GM23248 (cell line): ENCODE measurements around the gene RPL21. TPM values are rescaled to one million over a fixed set of nuclear protein-coding genes. Genes with fewer than 3 reads are reported as not detected.

Experiments used
- DNase-seq: peaks from one replicate; pipeline ENCODE4 v3.0.0-alpha.2; 2015
- H2AFZ ChIP-seq: fragments of 200-600 bp; sonication (generic); 2 replicates; pipeline ENCODE4 v1.6.1; 2016; ENCODE audit warnings: antibody characterized with exemption
- H3F3A ChIP-seq: fragments of 200-600 bp; sonication (generic); 2 replicates; pipeline ENCODE4 v1.6.1; 2016; ENCODE audit warnings: mild to moderate bottlenecking, antibody characterized with exemption, mixed run types; ENCODE audit not compliant: insufficient read depth
- H3K27ac ChIP-seq: fragments of 200-600 bp; sonication (generic); 2 replicates; pipeline ENCODE4 v1.5.1; 2016; ENCODE audit warnings: mild to moderate bottlenecking
- H3K27me3 ChIP-seq: fragments of 200-600 bp; sonication (generic); replicated peaks from 2 replicates; pipeline ENCODE4 v1.6.1; 2016; ENCODE audit warnings: mild to moderate bottlenecking; ENCODE audit not compliant: insufficient read depth
- H3K36me3 ChIP-seq: fragments of 200-600 bp; sonication (generic); 2 replicates; pipeline ENCODE4 v1.6.1; 2016; ENCODE audit warnings: low read depth, mild to moderate bottlenecking
- H3K4me1 ChIP-seq: fragments of 200-600 bp; sonication (generic); 2 replicates; pipeline ENCODE4 v1.6.1; 2016; ENCODE audit warnings: mild to moderate bottlenecking; ENCODE audit not compliant: insufficient read depth
- H3K4me2 ChIP-seq: fragments of 200-600 bp; sonication (generic); one replicate; pipeline ENCODE4 v1.6.1; 2016; ENCODE audit warnings: mild to moderate bottlenecking; ENCODE audit not compliant: unreplicated experiment
- H3K4me3 ChIP-seq: fragments of 200-600 bp; sonication (generic); 2 replicates; pipeline ENCODE4 v1.5.1; 2016; ENCODE audit warnings: mild to moderate bottlenecking
- H3K79me2 ChIP-seq: fragments of 200-600 bp; sonication (generic); 2 replicates; pipeline ENCODE4 v1.6.1; 2016; ENCODE audit warnings: mild to moderate bottlenecking; ENCODE audit not compliant: insufficient read depth
- H3K9ac ChIP-seq: fragments of 200-600 bp; sonication (generic); 2 replicates; pipeline ENCODE4 v1.6.1; 2016; ENCODE audit warnings: mild to moderate bottlenecking
- H3K9me2 ChIP-seq: fragments of 200-600 bp; sonication (generic); 2 replicates; pipeline ENCODE4 v1.6.1; 2016; ENCODE audit warnings: mixed run types, mild to moderate bottlenecking, moderate library complexity; ENCODE audit not compliant: insufficient read depth
- H3K9me3 ChIP-seq: fragments of 200-600 bp; sonication (generic); one replicate; pipeline ENCODE4 v1.6.1; 2017; ENCODE audit warnings: low read depth
- H4K20me1 ChIP-seq: fragments of 200-600 bp; sonication (generic); 2 replicates; pipeline ENCODE4 v1.6.0; 2016; ENCODE audit not compliant: insufficient read depth
- EZH2 ChIP-seq: fragments of 200-600 bp; sonication (generic); IDR thresholded peaks from 2 replicates; pipeline ENCODE4 v1.6.1; 2018; ENCODE audit warnings: antibody characterized with exemption, mild to moderate bottlenecking; ENCODE audit not compliant: insufficient read depth, poor library complexity, severe bottlenecking
- EZH2phosphoT487 ChIP-seq: fragments of 200-600 bp; sonication (generic); IDR thresholded peaks from 2 replicates; pipeline ENCODE4 v1.6.1; 2018; ENCODE audit warnings: antibody characterized with exemption, moderate library complexity, mild to moderate bottlenecking, low read depth; ENCODE audit not compliant: insufficient read depth
- whole genome bisulfite sequencing, 2 experiments: methylation state at CpG; one replicate each; pipeline ENCODE4 v1.1.6; 2015 to 2017; ENCODE audit warnings: low lambda C conversion rate in 2 of 2, low coverage in 1 of 2; ENCODE audit errors: missing lambda C conversion rate in 2 of 2; 5-methylcytosine and 5-hydroxymethylcytosine counted together
- in situ Hi-C: fragments of 300-500 bp; cut with MboI; formaldehyde crosslinking; loops from 2 replicates; pipeline ENCODE4 v1.15.0; 2020
- polyA plus RNA-seq: library from polyadenylated mRNA; unstranded; fragments of >200 nt; fragmentation: Nextera tagmentation; extraction: Ambion mirVana; gene quantifications from 2 replicates; pipeline ENCODE4 v1.2.1, GENCODE V29; 2016
- total RNA-seq: library from RNA; depleted of rRNA; stranded (reverse); fragments of >200 nt; shearing (Covaris generic); gene quantifications from 2 replicates; pipeline ENCODE4 v1.2.3, GENCODE V29; 2014

RPL21 gene
- total and polyA plus RNA-seq, 2 experiments from 2014 or later = 434 to 638 TPM

- Histone ChIP-seq H3F3A (peaks cover 16% of the 10 kb centered on the region), H3K9me3 (no peaks in the 10 kb centered on the region), H3K4me2 (peak overlapping the region; percentile 85), H3K9ac (peak overlapping the region; percentile 73), H3K9me2 (no peaks in the 10 kb centered on the region), H3K36me3 (no peaks in the 10 kb centered on the region), H3K4me1 (peaks cover 17% of the 10 kb centered on the region; the same call in 1 of the 2 replicates), H3K4me3 (peak overlapping the region; percentile 82), H3K27ac (no peak overlapping the region), H2AFZ (peak overlapping the region; percentile 90), H3K27me3 (no peaks in the 10 kb centered on the region), H4K20me1 (no peaks in the 10 kb centered on the region), H3K79me2 (no peaks in the 10 kb centered on the region)
- no peak for TF ChIP-seq EZH2
- no peak for TF ChIP-seq EZH2phosphoT487
- no peak for DNase-seq
- in situ Hi-C loops = no loop called here
- WGBS, 2 experiments = 42 to 45% methylated on average over 15 of the region's 15 CpGs
These were observed 20.3 kb downstream of the RPL21 start for GRCh38 chr13:27271570-27272096.

GRCh38 chr13:27273658-27274425, 22.5 kb downstream of the RPL21 start:
- peaks cover 9% of the 10 kb centered on the region for H3F3A ChIP-seq
- no peak for DNase-seq
- no peaks in the 10 kb centered on the region for H3K27me3 ChIP-seq
- TF ChIP-seq EZH2 (no peak), EZH2phosphoT487 (no peak)
- no peaks in the 10 kb centered on the region for H3K79me2 ChIP-seq
- 70 to 75% methylated on average over 4 of the region's 4 CpGs for WGBS, 2 experiments
- H3K27ac ChIP-seq = no peak overlapping the region
- no peak overlapping the region for H3K4me2 ChIP-seq
- H3K4me3 ChIP-seq = no peak overlapping the region
- in situ Hi-C loops = no loop called here
- no peaks in the 10 kb centered on the region for H4K20me1 ChIP-seq
- no peak overlapping the region for H2AFZ ChIP-seq
- no peaks in the 10 kb centered on the region for H3K9me2 ChIP-seq
- H3K9ac ChIP-seq = no peak overlapping the region
- H3K9me3 ChIP-seq = no peaks in the 10 kb centered on the region
- no peaks in the 10 kb centered on the region for H3K36me3 ChIP-seq
- peaks cover 17% of the 10 kb centered on the region; the same call in 1 of the 2 replicates for H3K4me1 ChIP-seq

- no peak overlapping the region for H2AFZ ChIP-seq
- H3K4me2 ChIP-seq = no peak overlapping the region
- H3F3A ChIP-seq = peaks cover 9% of the 10 kb centered on the region
- H3K4me3 ChIP-seq = no peak overlapping the region
- no peaks in the 10 kb centered on the region for H3K79me2 ChIP-seq
- H3K36me3 ChIP-seq = no peaks in the 10 kb centered on the region
- H3K27me3 ChIP-seq = no peaks in the 10 kb centered on the region
- no peak overlapping the region for H3K9ac ChIP-seq
- H3K9me3 ChIP-seq = no peaks in the 10 kb centered on the region
- no peaks in the 10 kb centered on the region for H3K9me2 ChIP-seq
- H3K27ac ChIP-seq = no peak overlapping the region
- no peak for TF ChIP-seq EZH2
- TF ChIP-seq EZH2phosphoT487 = no peak
- in situ Hi-C loops = no loop called here
- H3K4me1 ChIP-seq = peaks cover 17% of the 10 kb centered on the region; the same call in 1 of the 2 replicates
- no peaks in the 10 kb centered on the region for H4K20me1 ChIP-seq
- DNase-seq = no peak
- 10 to 30% methylated on average over 1 of the region's 1 CpG for WGBS, 2 experiments
These were observed 23.3 kb downstream of the RPL21 start for GRCh38 chr13:27274631-27275030.

- peak; percentile 70 for DNase-seq
- Histone ChIP-seq H3K4me1 (peaks cover 17% of the 10 kb centered on the region; the same call in 1 of the 2 replicates), H3K4me2 (peak overlapping the region; percentile 23), H4K20me1 (no peaks in the 10 kb centered on the region), H3K79me2 (no peaks in the 10 kb centered on the region), H3K36me3 (no peaks in the 10 kb centered on the region), H3K9me2 (no peaks in the 10 kb centered on the region), H3F3A (peaks cover 9% of the 10 kb centered on the region), H2AFZ (no peak overlapping the region), H3K27ac (no peak overlapping the region), H3K9ac (no peak overlapping the region), H3K4me3 (no peak overlapping the region), H3K9me3 (no peaks in the 10 kb centered on the region), H3K27me3 (no peaks in the 10 kb centered on the region)
- in situ Hi-C loops = no loop called here
- TF ChIP-seq EZH2phosphoT487 = no peak
- TF ChIP-seq EZH2 = no peak
- WGBS, 2 experiments = 37 to 39% methylated on average over 7 of the region's 7 CpGs
These were observed 24.8 kb downstream of the RPL21 start for GRCh38 chr13:27276188-27276587.
